GM12892 (cell line): ENCODE results near the gene TET1.
A peak's percentile ranks its signal among the peaks of the same experiment; 100 is the strongest.

Experiments
- DNase-seq: peaks from one replicate; pipeline ENCODE4 v3.0.0; 2011; ENCODE audit not compliant: insufficient read length
- FAIRE-seq: peaks from 2 replicates; lab custom pipeline; 2011; peaks lifted over from hg19 to GRCh38; lab: Jason Lieb, UNC
- POLR2A ChIP-seq: IDR thresholded peaks from 2 replicates; pipeline ENCODE4 v1.6.1; 2011; ENCODE audit warnings: low read depth, low read length, control low read depth
- POLR2AphosphoS5 ChIP-seq: IDR thresholded peaks from 2 replicates; pipeline ENCODE4 v1.6.1; 2011; ENCODE audit warnings: low read depth, low read length, control low read depth
- TAF1 ChIP-seq: IDR thresholded peaks from 2 replicates; pipeline ENCODE4 v1.6.1; 2011; ENCODE audit warnings: low read depth, mild to moderate bottlenecking, control low read depth, low read length, borderline replicate concordance

The TET1 gene

GRCh38 chr10:68553599-68553998 lies 6.5 kb upstream of the TET1 start:
- DNase-seq, result no peak
- no peak for TF ChIP-seq POLR2AphosphoS5
- TF ChIP-seq TAF1, result no peak
- no peak for TF ChIP-seq POLR2A
- FAIRE-seq, result no peak

- TF ChIP-seq POLR2A (no peak), TAF1 (no peak), POLR2AphosphoS5 (no peak)
- FAIRE-seq (no peak), DNase-seq (no peak)
These were observed 1.7 kb upstream of the TET1 start for GRCh38 chr10:68558478-68558877.

- TF ChIP-seq TAF1, result no peak
- no peak for TF ChIP-seq POLR2AphosphoS5
- TF ChIP-seq POLR2A, result no peak
- FAIRE-seq, result no peak
- no peak for DNase-seq
These were observed 886 bp upstream of the TET1 start for GRCh38 chr10:68559251-68559650.

- DNase-seq (no peak), FAIRE-seq (no peak)
- TF ChIP-seq TAF1 (no peak), POLR2AphosphoS5 (no peak), POLR2A (no peak)
These were observed 324 bp upstream of the TET1 start for GRCh38 chr10:68559841-68560185.

GRCh38 chr10:68560943-68561864 lies 1.1 kb downstream of the TET1 start:
- no peak for TF ChIP-seq POLR2AphosphoS5
- no peak for TF ChIP-seq POLR2A
- no peak for TF ChIP-seq TAF1
- FAIRE-seq, result no peak
- DNase-seq, result peak; percentile 29

- DNase-seq (no peak), FAIRE-seq (no peak)
- TF ChIP-seq TAF1 (no peak), POLR2AphosphoS5 (no peak), POLR2A (no peak)
These were observed 1.9 kb downstream of the TET1 start for GRCh38 chr10:68561865-68562649.

GRCh38 chr10:68562661-68563570 lies 2.8 kb downstream of the TET1 start:
- FAIRE-seq, result no peak
- no peak for DNase-seq
- TF ChIP-seq POLR2AphosphoS5, result no peak
- TF ChIP-seq TAF1, result no peak

- FAIRE-seq (no peak), DNase-seq (no peak)
- TF ChIP-seq TAF1, result no peak
- TF ChIP-seq POLR2A, result no peak
- no peak for TF ChIP-seq POLR2AphosphoS5
These were observed 4.6 kb downstream of the TET1 start for GRCh38 chr10:68564712-68565111.

GRCh38 chr10:68565658-68566057 lies 5.5 kb downstream of the TET1 start:
- TF ChIP-seq TAF1 (no peak), POLR2AphosphoS5 (no peak), POLR2A (no peak)
- no peak for FAIRE-seq
- no peak for DNase-seq

- FAIRE-seq, result no peak
- no peak for DNase-seq
- TF ChIP-seq POLR2A, result no peak
- TF ChIP-seq TAF1, result no peak
- no peak for TF ChIP-seq POLR2AphosphoS5
These were observed 6.2 kb downstream of the TET1 start for GRCh38 chr10:68566351-68566750.

- FAIRE-seq (no peak), DNase-seq (no peak)
These were observed 6.8 kb downstream of the TET1 start for GRCh38 chr10:68566955-68567354.

More at GRCh38 chr10:68566955-68567354, 6.8 kb downstream of the TET1 start:
- TF ChIP-seq TAF1 (no peak), POLR2A (no peak), POLR2AphosphoS5 (no peak)
